ENCODE results near the gene CCDC97. TPM values are rescaled to one million over a fixed set of nuclear protein-coding genes. Genes with fewer than 3 reads are reported as not detected.

Gene CCDC97
- polyA plus RNA-seq, 1 donor, result 37.3 TPM

- peak; percentile 76 for DNase-seq (ENCODE audit: low read depth)
Measured at GRCh38 chr19:41298348-41298964, 11.5 kb upstream of the CCDC97 start.

- no peak for DNase-seq (ENCODE audit: low read depth)
Measured at GRCh38 chr19:41299046-41299754, 10.8 kb upstream of the CCDC97 start.

GRCh38 chr19:41299755-41300089 is 10.2 kb upstream of the CCDC97 start:
- DNase-seq (ENCODE audit: low read depth), result no peak

DNA sequence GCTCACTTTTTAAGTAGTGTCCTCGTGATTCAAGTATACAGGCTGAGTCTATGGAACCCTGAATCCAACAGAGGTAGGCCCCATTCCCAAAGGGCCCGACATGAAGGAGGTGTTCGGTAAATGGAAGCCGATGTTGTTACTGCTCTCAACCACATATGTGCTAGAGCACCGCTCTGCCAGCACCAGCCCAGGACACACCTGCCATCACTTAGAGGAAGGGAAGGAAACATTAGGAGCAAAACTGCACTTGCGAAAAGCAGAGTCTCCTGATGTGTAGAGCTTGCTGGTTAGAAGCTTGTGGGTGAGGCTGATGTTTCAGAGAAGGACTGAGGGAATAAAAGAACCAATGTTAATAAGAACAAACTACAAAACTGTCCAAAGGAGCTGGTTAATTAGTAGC is 9.4 kb upstream of the CCDC97 start:
- no peak for DNase-seq (ENCODE audit: low read depth)

- no peak for DNase-seq (ENCODE audit: low read depth)
Measured at GRCh38 chr19:41302624-41303351, 7.2 kb upstream of the CCDC97 start.

- no peak for DNase-seq (ENCODE audit: low read depth)
Measured at GRCh38 chr19:41303954-41304353, 6.0 kb upstream of the CCDC97 start.

GRCh38 chr19:41304706-41305483 is 5.1 kb upstream of the CCDC97 start:
- no peak for DNase-seq (ENCODE audit: low read depth)

- DNase-seq (ENCODE audit: low read depth), result no peak
Measured at GRCh38 chr19:41305927-41306793, 3.8 kb upstream of the CCDC97 start.

- no peak for DNase-seq (ENCODE audit: low read depth)
Measured at GRCh38 chr19:41307090-41307875, 2.7 kb upstream of the CCDC97 start.

GRCh38 chr19:41307954-41308449 is 2.0 kb upstream of the CCDC97 start:
- DNase-seq (ENCODE audit: low read depth), result no peak

DNA sequence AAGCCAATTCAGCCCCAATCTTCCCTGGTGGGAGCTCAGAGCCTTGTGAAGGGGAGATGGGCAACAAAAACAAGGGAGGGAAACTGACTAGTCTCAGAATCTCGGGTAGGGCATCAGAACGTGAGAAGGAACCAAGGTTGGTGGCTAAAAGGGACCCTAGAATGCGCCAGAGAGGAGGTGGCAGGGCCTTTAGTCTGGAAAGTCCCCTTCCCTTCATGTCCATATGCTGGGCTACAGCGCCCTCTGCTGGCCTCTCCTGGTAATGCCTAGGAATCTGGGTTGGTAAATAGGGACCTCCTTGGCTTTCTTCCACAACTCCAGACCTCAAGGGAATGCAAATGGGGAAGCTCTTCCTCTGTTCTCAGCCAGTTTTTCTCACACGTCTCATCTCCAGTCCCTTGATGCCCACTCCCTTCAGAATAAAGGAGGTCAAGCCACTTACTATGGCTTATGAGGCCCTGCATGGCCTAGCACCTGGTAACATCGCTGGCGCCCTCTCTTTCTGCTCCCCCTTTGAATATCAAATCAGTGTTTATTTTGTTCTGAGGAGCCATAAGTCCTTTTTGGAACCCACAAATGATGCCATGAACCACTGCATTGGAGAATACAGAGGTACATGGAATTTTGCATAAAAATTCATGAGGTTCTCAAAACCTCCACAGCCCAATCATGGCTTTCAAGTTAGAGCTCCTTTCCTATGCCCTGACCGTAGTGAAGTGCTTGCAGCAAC is 1.4 kb upstream of the CCDC97 start:
- DNase-seq (ENCODE audit: low read depth), result peak; percentile 73

DNA sequence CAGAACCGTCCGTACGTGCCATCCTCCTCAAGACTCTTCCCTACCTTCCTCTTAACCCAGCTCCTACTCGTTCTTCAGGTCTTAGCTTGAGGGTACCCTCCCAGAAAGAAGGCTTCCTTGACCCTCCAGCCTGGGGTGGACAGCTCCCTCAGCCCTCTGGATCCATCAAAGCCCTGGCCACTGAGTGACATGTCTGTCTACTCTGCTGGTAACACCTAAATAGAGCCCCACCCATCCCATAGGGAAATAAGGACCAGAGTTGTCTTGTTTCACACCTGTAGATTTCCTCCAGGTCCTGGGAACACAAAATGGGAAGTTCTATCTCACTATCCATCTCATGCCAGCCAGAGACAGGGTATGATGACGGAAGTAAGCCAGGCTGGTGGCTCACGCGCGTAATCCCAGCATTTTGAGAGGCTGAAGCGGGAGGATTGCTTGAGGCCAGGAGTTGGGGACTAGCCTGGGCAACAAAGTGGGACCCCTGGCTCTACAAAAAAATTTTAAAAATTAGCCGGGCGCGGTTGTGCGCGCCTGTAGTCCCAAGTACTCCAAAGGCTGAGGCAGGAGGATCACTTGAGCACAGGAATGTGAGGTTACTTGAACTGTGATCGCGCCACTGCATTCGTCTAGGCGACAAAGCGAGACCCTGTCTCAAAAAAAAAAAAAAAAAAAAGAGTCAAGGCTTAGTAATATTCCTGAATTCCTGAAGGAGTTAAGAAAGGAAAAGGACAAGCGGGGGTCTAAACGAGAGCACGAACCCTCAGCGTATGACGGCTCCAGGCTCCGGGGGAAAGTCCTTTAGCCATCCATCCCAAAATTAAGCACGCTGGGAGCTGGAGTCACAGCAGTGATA is 566 bp upstream of the CCDC97 start:
- DNase-seq (ENCODE audit: low read depth), result no peak

GRCh38 chr19:41311072-41311471 is 1.1 kb downstream of the CCDC97 start:
- DNase-seq (ENCODE audit: low read depth), result no peak

GRCh38 chr19:41311613-41312012 is 1.6 kb downstream of the CCDC97 start:
- DNase-seq (ENCODE audit: low read depth), result no peak

GRCh38 chr19:41316306-41316920 is 6.4 kb downstream of the CCDC97 start:
- no peak for DNase-seq (ENCODE audit: low read depth)

- DNase-seq (ENCODE audit: low read depth), result no peak
Measured at GRCh38 chr19:41318696-41319499, 8.9 kb downstream of the CCDC97 start.

- DNase-seq (ENCODE audit: low read depth), result no peak
Measured at GRCh38 chr19:41319500-41320184, 9.7 kb downstream of the CCDC97 start.
